Astrocyte (in vitro differentiated cells and primary cell): ENCODE results near the gene SCTR. TPM values are rescaled to one million over a fixed set of nuclear protein-coding genes. Genes with fewer than 3 reads are reported as not detected.

Experiments
- DNase-seq: peaks from one replicate; pipeline ENCODE4 v3.0.0-alpha.2; 2010; ENCODE audit warnings: low read depth
- FAIRE-seq: peaks from 2 replicates; lab custom pipeline; 2011; peaks lifted over from hg19 to GRCh38; lab: Jason Lieb, UNC
- H2AFZ ChIP-seq: 2 replicates; pipeline ENCODE4 v1.6.0; 2012; ENCODE audit warnings: low read depth, low read length, inconsistent platforms
- H3K27ac ChIP-seq: 2 replicates; pipeline ENCODE4 v1.5.1; 2011; ENCODE audit warnings: low read depth, low read length, inconsistent platforms
- H3K27me3 ChIP-seq: 2 replicates; pipeline ENCODE4 v1.6.0; 2011; ENCODE audit warnings: low read length, inconsistent platforms; ENCODE audit not compliant: insufficient read depth
- H3K36me3 ChIP-seq: 2 replicates; pipeline ENCODE4 v1.5.1; 2011; ENCODE audit warnings: low read length, inconsistent platforms; ENCODE audit not compliant: insufficient read depth
- H3K4me1 ChIP-seq: 2 replicates; pipeline ENCODE4 v1.5.1; 2011; ENCODE audit warnings: low read length, inconsistent platforms; ENCODE audit not compliant: insufficient read depth
- H3K4me2 ChIP-seq: 2 replicates; pipeline ENCODE4 v1.6.0; 2012; ENCODE audit warnings: low read length, inconsistent platforms
- H3K4me3 ChIP-seq: 2 replicates; pipeline ENCODE4 v1.5.1; 2011; ENCODE audit warnings: low read depth, mild to moderate bottlenecking, low read length, inconsistent platforms; ENCODE audit not compliant: insufficient read depth
- H3K79me2 ChIP-seq: 2 replicates; pipeline ENCODE4 v1.6.0; 2012; ENCODE audit warnings: mild to moderate bottlenecking, low read length, inconsistent platforms; ENCODE audit not compliant: insufficient read depth
- H3K9ac ChIP-seq: 2 replicates; pipeline ENCODE4 v1.6.0; 2012; ENCODE audit warnings: mild to moderate bottlenecking, low read length, inconsistent platforms
- H3K9me3 ChIP-seq: 2 replicates; pipeline ENCODE4 v1.5.1; 2012; ENCODE audit warnings: low read depth, mild to moderate bottlenecking, low read length, inconsistent platforms; ENCODE audit not compliant: insufficient read depth
- H4K20me1 ChIP-seq: 2 replicates; pipeline ENCODE4 v1.6.0; 2012; ENCODE audit warnings: low read length, inconsistent platforms; ENCODE audit not compliant: insufficient read depth
- H3K27ac Mint-ChIP-seq: one replicate; pipeline ENCODE4 v1.8.0; 2021; ENCODE audit warnings: mild to moderate bottlenecking, mixed read lengths; ENCODE audit not compliant: unreplicated experiment
- H3K27me3 Mint-ChIP-seq: one replicate; pipeline ENCODE4 v1.8.0; 2021; ENCODE audit warnings: low read depth, mixed read lengths; ENCODE audit not compliant: unreplicated experiment
- H3K36me3 Mint-ChIP-seq: one replicate; pipeline ENCODE4 v1.8.0; 2021; ENCODE audit warnings: low read depth, mixed read lengths; ENCODE audit not compliant: unreplicated experiment
- H3K4me1 Mint-ChIP-seq: one replicate; pipeline ENCODE4 v1.8.0; 2021; ENCODE audit warnings: low read depth, mixed read lengths; ENCODE audit not compliant: unreplicated experiment
- H3K4me3 Mint-ChIP-seq: one replicate; pipeline ENCODE4 v1.8.0; 2021; ENCODE audit warnings: mild to moderate bottlenecking, moderate library complexity, mixed read lengths; ENCODE audit not compliant: unreplicated experiment
- H3K9me3 Mint-ChIP-seq: one replicate; pipeline ENCODE4 v1.8.0; 2021; ENCODE audit warnings: mild to moderate bottlenecking, mixed read lengths; ENCODE audit not compliant: unreplicated experiment
- CTCF ChIP-seq: IDR thresholded peaks from 2 replicates; pipeline ENCODE4 v1.5.1; 2011; ENCODE audit warnings: low read depth, mild to moderate bottlenecking, inconsistent platforms, low read length, moderate library complexity; ENCODE audit not compliant: insufficient read depth
- EZH2 ChIP-seq: IDR thresholded peaks from 2 replicates; pipeline ENCODE4 v1.6.1; 2012; ENCODE audit warnings: mild to moderate bottlenecking, low read length, inconsistent platforms; ENCODE audit not compliant: insufficient read depth
- total RNA-seq: library from RNA; stranded (reverse); gene quantifications from 2 replicates; pipeline ENCODE4 v1.2.1, GENCODE V29; 2021

Gene SCTR
- total RNA-seq, 1 donor from 2014 or later: not detected

- Histone ChIP-seq H3K4me1 (peaks cover 13% of the 10 kb centered on the region), H2AFZ (peak overlapping the region; percentile 75), H3K4me2 (peak overlapping the region; percentile 86), H3K27ac (no peak overlapping the region), H3K27me3 (peaks cover 13% of the 10 kb centered on the region), H3K9me3 (no peaks in the 10 kb centered on the region), H3K4me3 (peak overlapping the region; percentile 47), H3K36me3 (no peaks in the 10 kb centered on the region), H3K79me2 (no peaks in the 10 kb centered on the region), H3K9ac (peak overlapping the region; percentile 54), H4K20me1 (peaks cover 7% of the 10 kb centered on the region)
- Mint-ChIP-seq H3K36me3 (peaks cover 3% of the 10 kb centered on the region), H3K4me1 (peaks cover 1% of the 10 kb centered on the region), H3K9me3 (peaks cover 5% of the 10 kb centered on the region), H3K27me3 (peaks cover 56% of the 10 kb centered on the region), H3K27ac (peak overlapping the region; percentile 77), H3K4me3 (peak overlapping the region; percentile 82)
- DNase-seq (peak; percentile 48), FAIRE-seq (peak; percentile 39)
- TF ChIP-seq EZH2 (no peak), CTCF (no peak)
These were observed 92.1 kb downstream of the SCTR start for GRCh38 chr2:119431976-119432850.

GRCh38 chr2:119431155-119431975, 92.9 kb downstream of the SCTR start, which contains the start of gene TMEM37:
TSS of gene TMEM37 (plus strand) at chr2:119431854. CDS start at chr2:119431904, 50 bp downstream.
- no peaks in the 10 kb centered on the region for H3K79me2 ChIP-seq
- peaks cover 62% of the 10 kb centered on the region for H3K27me3 Mint-ChIP-seq
- H3K27me3 ChIP-seq: peaks cover 14% of the 10 kb centered on the region
- FAIRE-seq (no peak), DNase-seq (peak; percentile 47)
- peak within 1 kb of the TSS; percentile 67 for H3K9ac ChIP-seq
- H2AFZ ChIP-seq: peak within 1 kb of the TSS; percentile 87
- no peak for TF ChIP-seq EZH2
- no peak for TF ChIP-seq CTCF
- H3K9me3 Mint-ChIP-seq: peaks cover 5% of the 10 kb centered on the region
- peaks cover 7% of the 10 kb centered on the region for H4K20me1 ChIP-seq
- H3K4me1 ChIP-seq: peaks cover 13% of the 10 kb centered on the region
- peak within 1 kb of the TSS; percentile 48 for H3K4me3 ChIP-seq
- no peak within 1 kb of the TSS for H3K27ac ChIP-seq
- peak within 1 kb of the TSS; percentile 86 for H3K4me2 ChIP-seq
- H3K36me3 ChIP-seq: no peaks in the 10 kb centered on the region
- H3K9me3 ChIP-seq: no peaks in the 10 kb centered on the region
- H3K36me3 Mint-ChIP-seq: peaks cover 2% of the 10 kb centered on the region
- H3K4me3 Mint-ChIP-seq: peak within 1 kb of the TSS; percentile 82
- peak within 1 kb of the TSS; percentile 92 for H3K27ac Mint-ChIP-seq
- H3K4me1 Mint-ChIP-seq: peaks cover 1% of the 10 kb centered on the region
